Keratinocyte (primary cell): ENCODE measurements around the gene LST1.
A peak's percentile ranks its signal among the peaks of the same experiment; 100 is the strongest.

ENCODE experiments used
- EZH2 ChIP-seq: IDR thresholded peaks from one replicate; pipeline ENCODE4 v1.6.1; 2012; ENCODE audit warnings: inconsistent platforms, mild to moderate bottlenecking, low read length, moderate library complexity
- TF ChIP-seq, protein P1 (sequence below), 3 experiments: IDR thresholded peaks in 1 of 3; conservative IDR thresholded peaks in 1 of 3; optimal IDR thresholded peaks in 1 of 3; 2 replicates in 2 of 3; 3 replicates in 1 of 3; pipeline versions ENCODE3 to v1.5.1; 2011; ENCODE audit warnings: low read length in 3 of 3, mild to moderate bottlenecking in 3 of 3, moderate library complexity in 2 of 3, control low read depth in 1 of 3, inconsistent platforms in 1 of 3; ENCODE audit not compliant: insufficient read depth in 2 of 3; ENCODE audit errors: extremely low read depth in 1 of 3

DNA sequence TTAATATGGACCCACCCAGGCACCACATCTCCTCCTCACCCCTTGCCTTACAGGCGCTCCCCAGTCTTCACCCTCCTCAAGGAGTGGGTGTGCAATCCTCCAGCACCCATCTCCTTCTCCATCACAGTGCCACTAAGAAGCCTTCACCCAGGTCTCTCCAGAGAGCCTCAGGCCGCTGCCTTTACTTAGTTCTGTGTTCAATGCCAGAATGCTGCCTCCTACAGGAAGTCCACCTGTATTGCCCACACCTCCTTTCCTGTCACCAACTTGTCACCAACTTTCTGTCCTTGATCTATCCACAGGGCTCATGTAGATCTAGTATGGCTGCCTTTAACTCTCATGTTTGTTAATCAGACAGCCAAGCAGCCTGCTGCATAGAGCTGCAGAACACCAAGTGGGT is 586 bp upstream of the LST1 start:
- TF ChIP-seq, protein P1, sequence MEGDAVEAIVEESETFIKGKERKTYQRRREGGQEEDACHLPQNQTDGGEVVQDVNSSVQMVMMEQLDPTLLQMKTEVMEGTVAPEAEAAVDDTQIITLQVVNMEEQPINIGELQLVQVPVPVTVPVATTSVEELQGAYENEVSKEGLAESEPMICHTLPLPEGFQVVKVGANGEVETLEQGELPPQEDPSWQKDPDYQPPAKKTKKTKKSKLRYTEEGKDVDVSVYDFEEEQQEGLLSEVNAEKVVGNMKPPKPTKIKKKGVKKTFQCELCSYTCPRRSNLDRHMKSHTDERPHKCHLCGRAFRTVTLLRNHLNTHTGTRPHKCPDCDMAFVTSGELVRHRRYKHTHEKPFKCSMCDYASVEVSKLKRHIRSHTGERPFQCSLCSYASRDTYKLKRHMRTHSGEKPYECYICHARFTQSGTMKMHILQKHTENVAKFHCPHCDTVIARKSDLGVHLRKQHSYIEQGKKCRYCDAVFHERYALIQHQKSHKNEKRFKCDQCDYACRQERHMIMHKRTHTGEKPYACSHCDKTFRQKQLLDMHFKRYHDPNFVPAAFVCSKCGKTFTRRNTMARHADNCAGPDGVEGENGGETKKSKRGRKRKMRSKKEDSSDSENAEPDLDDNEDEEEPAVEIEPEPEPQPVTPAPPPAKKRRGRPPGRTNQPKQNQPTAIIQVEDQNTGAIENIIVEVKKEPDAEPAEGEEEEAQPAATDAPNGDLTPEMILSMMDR (optimal IDR thresholded peaks at IDR 0.05 in 1 of 3, IDR thresholded peaks at IDR 0.05 in 1 of 3, conservative IDR thresholded peaks at IDR 0.05 in 1 of 3; ENCODE audit: extremely low read depth in 1 of 3, insufficient read depth in 2 of 3, low read length in 3 of 3) = peak; percentile 33 to 60 (median 46)
- TF ChIP-seq EZH2 = no peak
